ENCODE results near the gene DNAJA3. TPM values are rescaled to one million over a fixed set of nuclear protein-coding genes. Genes with fewer than 3 reads are reported as not detected.

DNAJA3 gene
- total and polyA plus RNA-seq, 7 donors = 68.0 to 110 (median 81.9) TPM

GRCh38 chr16:4387781-4388180 lies 37.9 kb upstream of the DNAJA3 start:
- no peak for ATAC-seq
- no peak for DNase-seq
- no peaks in the 10 kb centered on the region for H3K36me3 ChIP-seq (ENCODE audit: insufficient read depth in 1 of 2, low read depth in 1 of 2)
- no peak overlapping the region for H3K4me3 ChIP-seq
- intact Hi-C loops (cut with DNase I) = no loop called here
- peaks cover 3% of the 10 kb centered on the region for H3K4me1 ChIP-seq
- peak overlapping the region; percentile 66 for H3K27ac ChIP-seq
- H3K27me3 ChIP-seq (ENCODE audit: insufficient read depth in 3 of 3, low read length in 2 of 3) = no peaks in the 10 kb centered on the region
- 87 to 93% (median 90%) methylated on average over 20 of the region's 20 CpGs for WGBS, 3 donors
- no peaks in the 10 kb centered on the region for H3K9me3 ChIP-seq
- TF ChIP-seq CTCF (IDR thresholded peaks at IDR 0.05) = no peak

GRCh38 chr16:4388271-4389021 lies 37.2 kb upstream of the DNAJA3 start:
- DNase-seq (no peak), ATAC-seq (no peak)
- Histone ChIP-seq H3K27me3 (ENCODE audit: insufficient read depth in 3 of 3, low read length in 2 of 3) (no peaks in the 10 kb centered on the region), H3K9me3 (no peaks in the 10 kb centered on the region), H3K4me3 (no peak overlapping the region), H3K36me3 (ENCODE audit: insufficient read depth in 1 of 2, low read depth in 1 of 2) (no peaks in the 10 kb centered on the region), H3K4me1 (peaks cover 3% of the 10 kb centered on the region), H3K27ac (peak overlapping the region; percentile 66)
- TF ChIP-seq CTCF (IDR thresholded peaks at IDR 0.05) = no peak
- intact Hi-C loops (cut with DNase I) = no loop called here
- 84 to 89% (median 88%) methylated on average over 17 to 19 of the region's 19 CpGs for WGBS, 3 donors

GRCh38 chr16:4389051-4389955 lies 36.4 kb upstream of the DNAJA3 start:
- no peak for ATAC-seq
- Histone ChIP-seq H3K4me1 (peaks cover 3% of the 10 kb centered on the region), H3K9me3 (no peaks in the 10 kb centered on the region), H3K27me3 (ENCODE audit: insufficient read depth in 3 of 3, low read length in 2 of 3) (no peaks in the 10 kb centered on the region), H3K4me3 (no peak overlapping the region), H3K36me3 (ENCODE audit: insufficient read depth in 1 of 2, low read depth in 1 of 2) (no peaks in the 10 kb centered on the region), H3K27ac (peak overlapping the region; percentile 66)
- 71 to 75% (median 72%) methylated on average over 26 to 27 of the region's 27 CpGs for WGBS, 3 donors
- no peak for TF ChIP-seq CTCF (IDR thresholded peaks at IDR 0.05)
- DNase-seq = no peak
- intact Hi-C loops (cut with DNase I) = no loop called here

GRCh38 chr16:4390266-4391260 lies 35.1 kb upstream of the DNAJA3 start:
- peaks cover 3% of the 10 kb centered on the region for H3K4me1 ChIP-seq
- no peak overlapping the region for H3K27ac ChIP-seq
- H3K4me3 ChIP-seq = no peak overlapping the region
- no peak for ATAC-seq
- peaks cover 0 to 9% of the 10 kb centered on the region in 2 donors for H3K36me3 ChIP-seq (ENCODE audit: insufficient read depth in 1 of 2, low read depth in 1 of 2)
- H3K27me3 ChIP-seq (ENCODE audit: insufficient read depth in 3 of 3, low read length in 2 of 3) = no peaks in the 10 kb centered on the region
- H3K9me3 ChIP-seq = no peaks in the 10 kb centered on the region
- 86 to 91% (median 89%) methylated on average over 18 of the region's 18 CpGs for WGBS, 3 donors
- TF ChIP-seq CTCF (IDR thresholded peaks at IDR 0.05) = no peak
- DNase-seq = no peak
- intact Hi-C loops (cut with DNase I) = no loop called here

Measured in psoas muscle (tissue), 8 donors.